Stimulated activated CD4-positive, alpha-beta T cell treated with anti-CD3 and anti-CD28 coated beads, TNF-alpha, amount 100 ng/mL, for 48 hours (primary cell): Measurements from ENCODE around the gene BTBD9.

Experiments
- DNase-seq, 3 donors: peaks; one replicate each; pipeline ENCODE4 v3.0.0-alpha.2; 2020; ENCODE audit warnings: low read depth in 3 of 3

BTBD9 gene

GRCh38 chr6:38391206-38391605 lies 248.5 kb downstream of the BTBD9 start:
- DNase-seq, result no peak

- no peak for DNase-seq
Observed at GRCh38 chr6:38389875-38390274, 249.9 kb downstream of the BTBD9 start.

GRCh38 chr6:38387971-38388370 lies 251.8 kb downstream of the BTBD9 start:
- no peak for DNase-seq

- no peak for DNase-seq
Observed at GRCh38 chr6:38387461-38387860, 252.3 kb downstream of the BTBD9 start.

- DNase-seq, result no peak
Observed at GRCh38 chr6:38378801-38379200, 260.9 kb downstream of the BTBD9 start.

GRCh38 chr6:38375937-38376336 lies 263.8 kb downstream of the BTBD9 start:
- DNase-seq, result no peak

- no peak for DNase-seq
Observed at GRCh38 chr6:38375341-38375740, 264.4 kb downstream of the BTBD9 start.

- DNase-seq, result no peak
Observed at GRCh38 chr6:38371881-38372280, 267.8 kb downstream of the BTBD9 start.

GRCh38 chr6:38370653-38371601 lies 268.8 kb downstream of the BTBD9 start:
- no peak for DNase-seq

GRCh38 chr6:38367231-38367630 lies 272.5 kb downstream of the BTBD9 start:
- DNase-seq, result no peak

- DNase-seq, result no peak
Observed at GRCh38 chr6:38366234-38366633, 273.5 kb downstream of the BTBD9 start.

GRCh38 chr6:38364775-38365174 lies 275.0 kb downstream of the BTBD9 start:
- no peak for DNase-seq

GRCh38 chr6:38364127-38364526 lies 275.6 kb downstream of the BTBD9 start:
- no peak for DNase-seq

GRCh38 chr6:38355519-38355918 lies 284.2 kb downstream of the BTBD9 start:
- DNase-seq, result no peak

GRCh38 chr6:38354905-38355304 lies 284.8 kb downstream of the BTBD9 start:
- no peak for DNase-seq

GRCh38 chr6:38354037-38354381 lies 285.7 kb downstream of the BTBD9 start:
- no peak for DNase-seq

- no peak for DNase-seq
Observed at GRCh38 chr6:38353310-38354036, 286.3 kb downstream of the BTBD9 start.

- DNase-seq, result no peak
Observed at GRCh38 chr6:38352636-38353035, 287.1 kb downstream of the BTBD9 start.

- no peak for DNase-seq
Observed at GRCh38 chr6:38350942-38351341, 288.8 kb downstream of the BTBD9 start.

GRCh38 chr6:38350220-38350619 lies 289.5 kb downstream of the BTBD9 start:
- DNase-seq, result no peak

- DNase-seq, result no peak
Observed at GRCh38 chr6:38349795-38350194, 289.9 kb downstream of the BTBD9 start.

- no peak for DNase-seq
Observed at GRCh38 chr6:38349221-38349620, 290.5 kb downstream of the BTBD9 start.

- no peak for DNase-seq
Observed at GRCh38 chr6:38348371-38348770, 291.4 kb downstream of the BTBD9 start.
